Dermis microvascular lymphatic vessel endothelial cell (primary cell): Measurements from ENCODE around the gene COMMD1. TPM values are rescaled to one million over a fixed set of nuclear protein-coding genes. Genes with fewer than 3 reads are reported as not detected.
A peak's percentile ranks its signal among the peaks of the same experiment; 100 is the strongest.
"Not testable (repeated sequence)": the region's sequence is repeated elsewhere in the genome, so short reads cannot be mapped to it uniquely, and the experiment has no call there.

ENCODE experiments used
- DNase-seq, 2 donors: peaks; one replicate each; pipeline versions ENCODE4 v3.0.0 to v3.0.0-alpha.2; 2010; ENCODE audit warnings: low read depth in 2 of 2
- total RNA-seq: library from RNA; depleted of rRNA; stranded (reverse); fragments of >200 nt; gene quantifications from 2 replicates; pipeline ENCODE4 v1.2.1, GENCODE V29; 2014

Gene COMMD1
- total RNA-seq, 1 donor from 2014 or later, result 31.8 TPM

GRCh38 chr2:62136956-62137830 is 231.7 kb downstream of the COMMD1 start:
- DNase-seq, result no peak

- no peak for DNase-seq
Measured at GRCh38 chr2:62140426-62141141, 235.1 kb downstream of the COMMD1 start.

- no peak for DNase-seq
Measured at GRCh38 chr2:62141142-62141740, 235.8 kb downstream of the COMMD1 start.

- no peak for DNase-seq
Measured at GRCh38 chr2:62142054-62142453, 236.6 kb downstream of the COMMD1 start.

GRCh38 chr2:62143696-62144095 is 238.2 kb downstream of the COMMD1 start:
- DNase-seq, result no peak

GRCh38 chr2:62144689-62145477 is 239.4 kb downstream of the COMMD1 start:
- DNase-seq, result no peak

- DNase-seq, result no peak
Measured at GRCh38 chr2:62145478-62146100, 240.1 kb downstream of the COMMD1 start.

GRCh38 chr2:62146790-62147189 is 241.3 kb downstream of the COMMD1 start:
- not testable (repeated sequence) for DNase-seq

GRCh38 chr2:62147610-62148301 is 242.3 kb downstream of the COMMD1 start:
- peak in 1 of 2 donors; percentile 31 for DNase-seq

GRCh38 chr2:62149708-62150107 is 244.2 kb downstream of the COMMD1 start:
- peak in 1 of 2 donors; percentile 76 for DNase-seq

GRCh38 chr2:62150597-62151305 is 245.3 kb downstream of the COMMD1 start:
- no peak for DNase-seq

GRCh38 chr2:62151306-62151638 is 245.8 kb downstream of the COMMD1 start:
- no peak for DNase-seq

GRCh38 chr2:62152000-62152399 is 246.5 kb downstream of the COMMD1 start:
- DNase-seq, result no peak

- no peak for DNase-seq
Measured at GRCh38 chr2:62156861-62157496, 251.5 kb downstream of the COMMD1 start.

- no peak for DNase-seq
Measured at GRCh38 chr2:62158444-62159121, 253.1 kb downstream of the COMMD1 start.

GRCh38 chr2:62160691-62161090 is 255.2 kb downstream of the COMMD1 start:
- not testable (repeated sequence) for DNase-seq

GRCh38 chr2:62163106-62163831 is 257.8 kb downstream of the COMMD1 start:
- no peak for DNase-seq

- no peak for DNase-seq
Measured at GRCh38 chr2:62163834-62164233, 258.4 kb downstream of the COMMD1 start.
